RCC 7860 (cell line): ENCODE measurements around the gene GNG11.

Experiments used
- DNase-seq: peaks from one replicate; pipeline ENCODE4 v3.0.0-alpha.2; 2015; ENCODE audit warnings: low spot score
- FAIRE-seq: peaks from 2 replicates; lab custom pipeline; 2012; peaks lifted over from hg19 to GRCh38; lab: Jason Lieb, UNC

GNG11 gene

GRCh38 chr7:93921607-93922566 is at the start of gene GNG11:
Gene GNG11, plus strand, starts transcription at chr7:93921735. Its CDS starts 403 bp downstream, at chr7:93922138.
- DNase-seq: peak; percentile 80
- FAIRE-seq: peak; percentile 85

DNA sequence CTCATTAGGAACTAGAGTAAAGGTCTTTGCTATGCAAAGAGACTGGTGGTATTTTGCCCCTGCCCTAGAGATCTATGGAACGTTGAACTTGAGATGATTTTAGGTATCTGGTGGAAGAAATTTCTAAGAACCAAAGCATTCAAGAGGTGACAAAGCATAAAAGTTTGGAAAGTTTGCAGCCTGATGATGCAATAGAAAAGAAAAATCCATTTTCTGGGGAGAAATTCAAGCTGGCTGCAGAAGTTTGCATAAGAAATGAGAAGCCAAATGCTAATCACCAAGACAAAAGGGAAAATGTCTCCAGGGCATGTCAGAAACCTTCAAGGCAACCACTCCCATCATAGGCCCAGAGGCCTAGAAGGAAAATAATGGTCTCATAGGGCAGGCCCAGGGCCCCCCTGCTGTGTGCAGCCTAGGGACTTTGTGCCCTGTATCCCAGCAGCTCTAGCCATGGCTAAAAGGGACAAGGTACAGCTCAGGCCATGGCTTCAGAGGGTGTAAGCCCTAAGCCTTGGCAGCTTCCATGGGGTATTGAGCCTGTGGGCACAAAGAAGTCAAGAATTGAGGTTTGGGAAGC is 47.4 kb upstream of the GNG11 start:
- FAIRE-seq (no peak), DNase-seq (no peak)

DNA sequence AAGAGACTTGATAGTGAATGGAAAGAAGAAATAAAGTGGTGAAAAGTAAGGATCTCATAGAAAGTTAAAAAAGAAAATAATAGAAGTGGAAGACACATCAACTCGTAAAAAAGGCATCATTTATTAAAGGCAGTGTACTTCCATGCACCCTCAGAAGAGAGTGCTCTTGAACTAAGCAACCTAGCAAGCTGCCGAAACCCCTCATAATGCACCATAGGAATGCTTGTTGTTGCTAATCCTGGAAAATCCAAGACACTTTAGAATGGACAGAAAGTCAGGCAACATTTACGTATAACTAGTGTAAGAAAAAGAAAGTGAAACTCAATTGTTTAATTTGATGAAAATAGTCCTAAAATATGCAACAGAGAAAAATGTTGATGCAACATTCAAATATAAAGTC is 43.8 kb upstream of the GNG11 start:
- FAIRE-seq (no peak), DNase-seq (no peak)

DNA sequence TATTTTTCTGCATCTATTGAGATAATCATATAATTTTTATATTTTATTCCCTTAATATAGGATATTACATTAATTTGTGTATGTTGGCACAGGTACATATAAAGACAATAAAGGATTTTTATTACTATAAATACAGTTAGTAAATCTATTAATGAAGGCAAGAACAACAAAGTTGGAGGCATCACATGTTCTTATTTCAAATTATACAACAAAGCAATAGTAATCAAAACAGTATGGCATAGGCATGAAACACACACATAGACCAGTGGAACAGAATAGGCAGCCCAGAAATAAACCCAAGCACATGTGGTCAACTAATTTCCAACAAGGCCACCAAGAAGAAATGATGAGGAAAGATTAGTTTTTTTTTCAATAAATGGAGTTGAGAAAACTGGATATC is 42.2 kb upstream of the GNG11 start:
- FAIRE-seq (peak; percentile 63), DNase-seq (no peak)

DNA sequence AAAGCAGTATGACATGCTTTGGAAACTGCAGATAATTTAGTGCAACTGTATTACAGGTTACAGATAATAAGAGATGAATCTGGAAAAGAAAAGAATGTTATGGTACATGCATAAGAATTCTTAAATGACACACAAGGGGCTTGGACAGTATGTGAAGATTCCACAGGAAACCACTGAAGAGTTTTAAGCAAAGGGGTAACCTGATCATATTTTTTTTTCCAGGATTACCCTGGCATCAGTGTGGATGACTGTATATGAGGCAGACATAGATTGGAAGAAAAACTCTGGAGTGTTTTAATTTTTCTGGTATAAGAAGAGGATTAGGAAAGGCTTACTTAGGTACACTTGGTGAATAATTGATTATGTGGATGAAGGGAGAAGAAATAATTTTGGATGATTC is 39.1 kb upstream of the GNG11 start:
- FAIRE-seq: no peak

GRCh38 chr7:93883078-93883916 is 38.2 kb upstream of the GNG11 start:
- FAIRE-seq: no peak
- DNase-seq: no peak

More for the DNA sequence above, 39.1 kb upstream of the GNG11 start:
- no peak for DNase-seq

GRCh38 chr7:93883917-93884345 is 37.6 kb upstream of the GNG11 start:
- DNase-seq (no peak), FAIRE-seq (no peak)

- DNase-seq (no peak), FAIRE-seq (no peak)
These were observed 37.0 kb upstream of the GNG11 start for GRCh38 chr7:93884541-93884940.

- DNase-seq (peak; percentile 67), FAIRE-seq (peak; percentile 79)
These were observed 32.3 kb upstream of the GNG11 start for GRCh38 chr7:93889261-93889660.

GRCh38 chr7:93890041-93890463 is 31.5 kb upstream of the GNG11 start:
- DNase-seq: peak; percentile 61
- FAIRE-seq: no peak

- DNase-seq (peak; percentile 90), FAIRE-seq (peak; percentile 82)
These were observed 31.0 kb upstream of the GNG11 start, which contains the start of gene TFPI2 for GRCh38 chr7:93890464-93891068. Gene TFPI2, minus strand, starts transcription at chr7:93890753. Its CDS starts 75 bp downstream, at chr7:93890678.

- FAIRE-seq (no peak), DNase-seq (no peak)
These were observed 27.1 kb upstream of the GNG11 start for GRCh38 chr7:93894426-93894825.

DNA sequence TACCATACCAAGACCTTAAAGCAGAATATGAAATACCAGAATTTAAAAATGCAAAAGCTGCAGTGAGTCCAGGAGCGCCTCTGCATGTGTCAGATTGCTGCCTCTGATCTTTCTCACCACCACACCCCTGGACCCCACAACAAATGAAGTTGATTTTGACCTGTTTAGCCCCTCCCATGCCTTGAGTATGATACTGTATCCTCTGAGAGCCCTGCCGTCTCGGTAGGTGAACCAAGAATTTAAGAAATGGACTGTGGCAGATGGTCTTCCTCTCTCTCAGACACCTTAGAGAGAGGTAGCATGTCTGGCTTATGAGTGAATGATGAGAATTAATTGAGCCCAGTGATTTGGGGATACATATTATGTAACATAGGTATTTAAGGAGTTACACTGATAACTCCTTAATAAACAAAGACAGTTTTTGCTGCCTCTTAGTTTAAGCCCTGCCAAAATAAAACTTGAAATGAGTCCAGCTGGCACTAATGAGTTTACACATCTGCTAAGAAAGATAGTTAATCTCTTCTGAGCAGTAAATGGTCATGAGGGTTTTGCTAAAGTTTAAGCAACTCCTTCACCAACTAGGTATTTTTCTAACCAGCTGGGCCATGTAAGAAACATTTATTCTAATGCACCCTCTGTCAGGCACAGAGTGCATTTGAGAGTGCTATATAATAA is 26.4 kb upstream of the GNG11 start:
- DNase-seq: no peak
- no peak for FAIRE-seq

GRCh38 chr7:93895859-93896600 is 25.5 kb upstream of the GNG11 start:
- FAIRE-seq (no peak), DNase-seq (no peak)

- no peak for FAIRE-seq
These were observed 23.9 kb upstream of the GNG11 start for GRCh38 chr7:93897680-93898079.

DNA sequence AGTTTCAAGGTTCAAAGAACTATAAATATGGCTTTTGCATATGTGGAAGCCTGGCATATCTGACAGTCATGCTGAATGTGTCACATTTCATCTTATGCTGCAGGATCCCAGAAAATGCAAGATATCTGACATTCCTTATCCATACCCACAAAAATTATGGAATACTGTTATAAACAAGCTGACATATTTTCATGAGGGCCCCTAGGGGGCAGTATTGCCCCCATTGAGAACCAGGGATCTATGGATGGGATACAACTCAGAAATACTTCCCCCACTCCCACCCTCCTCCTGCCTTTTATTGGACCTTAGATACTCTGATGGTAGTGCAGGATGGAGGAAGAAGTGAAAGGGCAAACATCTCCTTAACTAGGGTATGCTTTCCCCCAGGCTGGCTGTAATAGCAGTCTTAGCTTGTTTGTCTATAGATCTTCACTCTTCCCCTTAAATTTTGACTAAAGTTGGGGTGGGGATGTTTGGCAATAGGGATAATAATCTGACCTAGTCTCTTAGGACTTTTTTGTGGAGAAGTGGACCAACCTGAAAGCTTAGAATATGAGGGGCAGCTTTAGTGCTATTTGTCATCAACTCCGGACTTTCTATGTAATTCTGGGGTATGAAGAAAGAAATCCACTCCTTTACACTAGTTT is 18.6 kb upstream of the GNG11 start:
- FAIRE-seq: peak; percentile 77
- peak; percentile 63 for DNase-seq

More at GRCh38 chr7:93897680-93898079, 23.9 kb upstream of the GNG11 start:
- DNase-seq: no peak

GRCh38 chr7:93906267-93906666 is 15.3 kb upstream of the GNG11 start, which contains the start of gene GNGT1:
Gene GNGT1, plus strand, starts transcription at chr7:93906567. Its CDS starts 180 bp downstream, at chr7:93906747.
- FAIRE-seq (no peak), DNase-seq (no peak)

DNA sequence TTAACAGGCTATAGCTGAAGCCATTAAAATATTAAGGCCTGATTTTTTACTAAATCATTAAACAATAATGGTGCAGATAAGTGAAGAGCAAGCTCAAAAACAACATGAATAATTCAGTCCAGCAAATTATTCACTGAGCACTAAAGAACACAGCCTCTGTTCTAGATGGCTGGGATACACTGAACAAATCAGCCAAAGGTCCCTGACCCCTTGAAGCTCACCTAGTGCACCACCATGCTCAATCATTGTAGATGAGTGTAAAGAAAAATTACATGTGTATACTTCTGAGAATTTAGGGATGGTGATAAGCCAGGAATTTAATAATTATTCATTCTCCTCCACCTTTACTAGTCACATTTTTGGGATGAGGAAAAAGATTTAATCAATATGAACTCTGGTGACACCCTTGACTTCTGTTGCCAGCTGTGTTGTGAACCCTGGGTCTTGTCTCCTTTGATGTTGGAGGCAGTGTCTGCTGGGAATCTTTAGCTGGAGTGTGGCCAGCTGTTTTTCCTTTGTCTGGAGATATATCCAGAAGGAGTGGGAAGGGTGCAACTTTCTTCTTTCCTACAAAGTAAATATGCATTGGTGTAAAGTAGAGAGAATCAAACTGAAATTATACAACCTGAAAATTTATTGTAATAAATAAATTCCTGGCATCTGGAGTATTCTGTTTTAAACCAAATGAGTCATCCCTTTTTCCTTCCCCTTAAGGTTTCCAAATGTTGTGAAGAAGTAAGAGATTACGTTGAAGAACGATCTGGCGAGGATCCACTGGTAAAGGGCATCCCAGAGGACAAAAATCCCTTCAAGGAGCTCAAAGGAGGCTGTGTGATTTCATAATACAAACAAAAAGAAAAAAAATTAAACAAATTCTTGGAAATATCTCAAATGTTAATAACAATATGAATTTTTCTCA is 11.2 kb upstream of the GNG11 start:
- no peak for DNase-seq
- FAIRE-seq: no peak
